ENCODE measurements around the gene FAM13A.

- TF ChIP-seq CTCF (IDR thresholded peaks at IDR 0.05; ENCODE audit: poor library complexity) (no peak), EZH2phosphoT487 (IDR thresholded peaks at IDR 0.05; ENCODE audit: low read depth, severe bottlenecking, unreplicated experiment) (no peak)
Observed at GRCh38 chr4:88826771-88827170, 230.2 kb downstream of the FAM13A start.

All from hepatocyte (in vitro differentiated cells).